SK-N-SH treated with all-trans-retinoic acid at 6 μM for 48 hours (cell line): ENCODE measurements around the gene LSM2.
A peak's percentile ranks its signal among the peaks of the same experiment; 100 is the strongest.
"Not testable (repeated sequence)": the region's sequence is repeated elsewhere in the genome, so short reads cannot be mapped to it uniquely, and the experiment has no call there.

Experiments used
- ATAC-seq: fragments of 200-7000 bp; cut with Tn5 transposase; 3 replicates; pipeline ENCODE4 v1.9.1; 2020; ENCODE audit warnings: mild to moderate bottlenecking, moderate library complexity
- ARNTL ChIP-seq: fragments of 450-650 bp; formaldehyde crosslinking; IDR thresholded peaks from 2 replicates; pipeline ENCODE4 v1.5.0; 2020; ENCODE audit warnings: low read depth, mild to moderate bottlenecking, moderate library complexity, borderline replicate concordance
- BACH2 ChIP-seq: fragments of 250-450 bp; sonication (Bioruptor Pico); IDR thresholded peaks from 2 replicates; pipeline ENCODE4 v1.9.0; 2021; ENCODE audit warnings: mild to moderate bottlenecking, borderline replicate concordance
- CREB5 ChIP-seq: fragments of 250-450 bp; sonication (Bioruptor Pico); IDR thresholded peaks from 2 replicates; pipeline ENCODE4 v1.5.1; 2020; ENCODE audit warnings: low read depth, mild to moderate bottlenecking, moderate library complexity
- CSDC2 ChIP-seq: fragments of 250-450 bp; sonication (Bioruptor Pico); IDR thresholded peaks from 2 replicates; pipeline ENCODE4 v1.5.0; 2020; ENCODE audit warnings: mild to moderate bottlenecking, moderate library complexity
- CSRNP3 ChIP-seq: fragments of 250-450 bp; sonication (Bioruptor Pico); IDR thresholded peaks from 2 replicates; pipeline ENCODE4 v1.5.1; 2021; ENCODE audit warnings: mild to moderate bottlenecking, moderate library complexity
- ESRRG ChIP-seq: fragments of 250-450 bp; sonication (Bioruptor Pico); IDR thresholded peaks from 2 replicates; pipeline ENCODE4 v1.6.1; 2021; ENCODE audit warnings: mild to moderate bottlenecking
- GLIS3 ChIP-seq: fragments of 250-450 bp; sonication (Bioruptor Pico); IDR thresholded peaks from 2 replicates; pipeline ENCODE4 v1.5.0; 2020; ENCODE audit warnings: mild to moderate bottlenecking, moderate library complexity
- OSR1 ChIP-seq: fragments of 250-450 bp; sonication (Bioruptor Pico); IDR thresholded peaks from 2 replicates; pipeline ENCODE4 v1.8.0; 2022; ENCODE audit warnings: moderate library complexity, mild to moderate bottlenecking, inconsistent platforms
- PATZ1 ChIP-seq: fragments of 250-450 bp; sonication (Bioruptor Pico); IDR thresholded peaks from 2 replicates; pipeline ENCODE4 v1.8.0; 2020; ENCODE audit warnings: mild to moderate bottlenecking, moderate library complexity, borderline replicate concordance
- POU6F1 ChIP-seq: fragments of 250-450 bp; sonication (Bioruptor Pico); IDR thresholded peaks from 2 replicates; pipeline ENCODE4 v1.8.0; 2021; ENCODE audit warnings: low read depth, mild to moderate bottlenecking, moderate library complexity, borderline replicate concordance
- PPARA ChIP-seq: fragments of 250-450 bp; sonication (Bioruptor Pico); IDR thresholded peaks from 2 replicates; pipeline ENCODE4 v1.5.0; 2020; ENCODE audit warnings: mild to moderate bottlenecking, borderline replicate concordance
- RARB ChIP-seq: fragments of 250-450 bp; sonication (Bioruptor Pico); IDR thresholded peaks from 2 replicates; pipeline ENCODE4 v1.8.0; 2021; ENCODE audit warnings: mild to moderate bottlenecking, moderate library complexity
- SNAI2 ChIP-seq: fragments of 250-450 bp; sonication (Bioruptor Pico); IDR thresholded peaks from 2 replicates; pipeline ENCODE4 v1.5.0; 2020; ENCODE audit warnings: mild to moderate bottlenecking, moderate library complexity
- TCF4 ChIP-seq: fragments of 250-450 bp; sonication (Bioruptor Pico); IDR thresholded peaks from 2 replicates; pipeline ENCODE4 v1.8.0; 2021; ENCODE audit warnings: mild to moderate bottlenecking, moderate library complexity, borderline replicate concordance
- TSHZ2 ChIP-seq: fragments of 250-450 bp; sonication (Bioruptor Pico); IDR thresholded peaks from 2 replicates; pipeline ENCODE4 v1.5.0; 2020; ENCODE audit warnings: mild to moderate bottlenecking, moderate library complexity
- ZC3H10 ChIP-seq: fragments of 250-450 bp; sonication (Bioruptor Pico); IDR thresholded peaks from 2 replicates; pipeline ENCODE4 v1.5.1; 2021; ENCODE audit warnings: mild to moderate bottlenecking, moderate library complexity
- ZFP30 ChIP-seq: fragments of 450-650 bp; formaldehyde crosslinking; IDR thresholded peaks from 2 replicates; pipeline ENCODE4 v1.5.0; 2022; ENCODE audit warnings: mild to moderate bottlenecking, moderate library complexity
- ZNF565 ChIP-seq: fragments of 450-650 bp; formaldehyde crosslinking; conservative IDR thresholded peaks from 2 replicates; pipeline ENCODE4 v1.5.0; 2020; ENCODE audit warnings: low read depth, mild to moderate bottlenecking, moderate library complexity
- ZNF70 ChIP-seq: fragments of 450-650 bp; formaldehyde crosslinking; IDR thresholded peaks from 2 replicates; pipeline ENCODE4 v1.5.0; 2020; ENCODE audit warnings: mild to moderate bottlenecking, moderate library complexity
- ZNF8 ChIP-seq: fragments of 450-650 bp; formaldehyde crosslinking; IDR thresholded peaks from 2 replicates; pipeline ENCODE4 v1.5.0; 2020; ENCODE audit warnings: mild to moderate bottlenecking, moderate library complexity

LSM2 gene

GRCh38 chr6:31826793-31827285 is 20.1 kb upstream of the LSM2 start:
- ATAC-seq: peak; percentile 36
- TF ChIP-seq ZFP30 (CRISPR knock-in tag) (no peak), CREB5 (CRISPR knock-in tag) (no peak), GLIS3 (CRISPR knock-in tag) (no peak), ZNF565 (no peak), ZC3H10 (CRISPR knock-in tag) (no peak), PATZ1 (CRISPR knock-in tag) (no peak), TCF4 (CRISPR knock-in tag) (no peak), RARB (CRISPR knock-in tag) (no peak), BACH2 (CRISPR knock-in tag) (no peak), ESRRG (CRISPR knock-in tag) (no peak), POU6F1 (CRISPR knock-in tag) (no peak), ZNF8 (no peak), CSRNP3 (no peak), CSDC2 (CRISPR knock-in tag) (no peak), TSHZ2 (CRISPR knock-in tag) (no peak), PPARA (CRISPR knock-in tag) (no peak), ZNF70 (CRISPR knock-in tag) (no peak), ARNTL (no peak), OSR1 (no peak), SNAI2 (CRISPR knock-in tag) (no peak)

GRCh38 chr6:31825553-31825952 is 18.8 kb upstream of the LSM2 start:
- TF ChIP-seq PPARA (CRISPR knock-in tag) (no peak), ZNF8 (no peak), BACH2 (CRISPR knock-in tag) (no peak)
- TF ChIP-seq, all 23 proteins: peak for 0

GRCh38 chr6:31823592-31824196 is 16.9 kb upstream of the LSM2 start:
- ATAC-seq: not testable (repeated sequence)

More at GRCh38 chr6:31825553-31825952, 18.8 kb upstream of the LSM2 start:
- ATAC-seq: no peak
